K562 (cell line): Measurements from ENCODE around the gene CNOT6. TPM values are rescaled to one million over a fixed set of nuclear protein-coding genes. Genes with fewer than 3 reads are reported as not detected.
A peak's percentile ranks its signal among the peaks of the same experiment; 100 is the strongest.

Experiments
- ATAC-seq: fragments of 200-7000 bp; cut with Tn5 transposase; 3 replicates; pipeline ENCODE4 v1.9.1; 2020; ENCODE audit warnings: moderate library complexity
- Bru-seq: library from RNA; stranded (reverse); fragments of 400-500 nt; gene quantifications from one replicate; lab custom pipeline; 2021; lab: Mats Ljungman, UMichigan
- BruChase-seq, 2 experiments: library from RNA; stranded (reverse); fragments of 400-500 nt; gene quantifications; one replicate each; lab custom pipeline; 2021; lab: Mats Ljungman, UMichigan
- BruUV-seq: library from RNA; stranded (reverse); fragments of 400-500 nt; replicated peaks from 2 replicates; lab custom pipeline; 2021; lab: Mats Ljungman, UMichigan
- CTCF ChIA-PET: fragments of 300-600 bp; formaldehyde crosslinking; extraction: SDS; loops from one replicate; lab custom pipeline; 2021; ENCODE audit warnings: low intra/inter-chr PET ratio; lab: Yijun Ruan, JAX
- POLR2A ChIA-PET: fragments of 300-600, 350-650 bp; sonication (Branson Sonifier 250); formaldehyde crosslinking; extraction: SDS; loops from one replicate; lab custom pipeline; 2021; ENCODE audit warnings: antibody characterized with exemption, inconsistent platforms; lab: Yijun Ruan, JAX
- DNase-seq, 4 experiments: peaks; one replicate each; pipeline versions ENCODE4 v3.0.0 to v3.0.0-alpha.2; 2011 to 2018; ENCODE audit warnings: low spot score in 3 of 4, mixed read lengths in 3 of 4; ENCODE audit errors: extremely low read depth in 1 of 4
- FAIRE-seq: peaks from 2 replicates; lab custom pipeline; 2011; peaks lifted over from hg19 to GRCh38; lab: Jason Lieb, UNC
- H2AFZ ChIP-seq: 2 replicates; pipeline ENCODE4 v1.6.0; 2011; ENCODE audit warnings: low read depth, low read length, control low read depth, inconsistent platforms
- H3K27ac ChIP-seq: fragments of 200-600 bp; 3 replicates; pipeline ENCODE4 v1.8.0; 2011; ENCODE audit warnings: low read depth, mild to moderate bottlenecking, control low read depth, inconsistent platforms, low read length, moderate library complexity, mixed read lengths; ENCODE audit errors: extremely low read depth
- H3K27me3 ChIP-seq, 2 experiments: fragments of 300-600 bp in 1 of 2; 2 replicates in 1 of 2; 3 replicates in 1 of 2; pipeline versions ENCODE4 v1.6.0 to v1.8.0; 2011; ENCODE audit warnings: inconsistent platforms in 2 of 2, low read length in 2 of 2, mild to moderate bottlenecking in 1 of 2, mixed read lengths in 1 of 2, moderate library complexity in 1 of 2; ENCODE audit not compliant: control insufficient read depth in 2 of 2, insufficient read depth in 2 of 2
- H3K36me3 ChIP-seq: fragments of 300-600 bp; 3 replicates; pipeline ENCODE4 v1.8.0; 2011; ENCODE audit warnings: mild to moderate bottlenecking, low read length, inconsistent platforms; ENCODE audit not compliant: control insufficient read depth, insufficient read depth
- H3K4me1 ChIP-seq, 2 experiments: fragments of 200-600 bp in 1 of 2; replicated peaks in 1 of 2; 2 replicates in 1 of 2; 3 replicates in 1 of 2; pipeline versions ENCODE4 v1.5.1 to v1.8.0; 2011; ENCODE audit warnings: inconsistent platforms in 2 of 2, low read length in 2 of 2, mild to moderate bottlenecking in 1 of 2, mixed read lengths in 1 of 2, moderate library complexity in 1 of 2; ENCODE audit not compliant: control insufficient read depth in 2 of 2, insufficient read depth in 2 of 2
- H3K4me2 ChIP-seq: 2 replicates; pipeline ENCODE4 v1.6.1; 2011; ENCODE audit warnings: low read length, control low read depth, inconsistent platforms, mixed read lengths; ENCODE audit not compliant: insufficient read depth
- H3K4me3 ChIP-seq: fragments of 200-600 bp; sonication (generic), shearing (Covaris generic); 2 replicates; pipeline ENCODE4 v1.5.1; 2016; ENCODE audit warnings: control low read depth, inconsistent platforms
- H3K79me2 ChIP-seq: fragments of 200-600 bp; 3 replicates; pipeline ENCODE4 v1.8.0; 2011; ENCODE audit warnings: low read length, inconsistent platforms; ENCODE audit not compliant: control insufficient read depth, insufficient read depth
- H3K9ac ChIP-seq, 2 experiments: 2 replicates each; pipeline versions ENCODE4 v1.6.0 to v1.6.1; 2011; ENCODE audit warnings: low read depth in 2 of 2, low read length in 2 of 2, control low read depth in 1 of 2, inconsistent platforms in 1 of 2, mild to moderate bottlenecking in 1 of 2, mixed read lengths in 1 of 2; ENCODE audit not compliant: insufficient read depth in 1 of 2
- H3K9me1 ChIP-seq: one replicate; pipeline ENCODE4 v1.6.0; 2011; ENCODE audit warnings: inconsistent platforms, mild to moderate bottlenecking, low read length, moderate library complexity; ENCODE audit not compliant: control insufficient read depth, insufficient read depth
- H3K9me3 ChIP-seq: replicated peaks from 2 replicates; pipeline ENCODE4 v1.5.1; 2011; ENCODE audit warnings: low read depth, low read length, inconsistent platforms; ENCODE audit not compliant: control insufficient read depth, insufficient read depth
- H4K20me1 ChIP-seq: replicated peaks from 2 replicates; pipeline ENCODE4 v1.6.1; 2011; ENCODE audit warnings: low read length, inconsistent platforms, mixed read lengths; ENCODE audit not compliant: control insufficient read depth, insufficient read depth
- ASH1L ChIP-seq: fragments of 450-650 bp; IDR thresholded peaks from 2 replicates; pipeline ENCODE4 v1.6.1; 2018; ENCODE audit warnings: borderline replicate concordance, mild to moderate bottlenecking, low read depth; ENCODE audit not compliant: partially characterized antibody
- FOXP4 ChIP-seq: sonication (generic); formaldehyde crosslinking; IDR thresholded peaks from 2 replicates; pipeline ENCODE4 v1.8.0; 2022; ENCODE audit warnings: mild to moderate bottlenecking, missing genetic modification reagents, borderline replicate concordance
- JUN ChIP-seq, 2 experiments: sonication (generic) in 1 of 2; formaldehyde crosslinking in 1 of 2; IDR thresholded peaks; 2 replicates each; pipeline versions ENCODE4 v1.6.1 to v1.8.0; 2012 to 2022; ENCODE audit warnings: borderline replicate concordance in 2 of 2, mild to moderate bottlenecking in 2 of 2, improper control_type of control experiment in 1 of 2, low read depth in 1 of 2, low read length in 1 of 2, missing genetic modification reagents in 1 of 2
- MXI1 ChIP-seq: IDR thresholded peaks from 2 replicates; pipeline ENCODE4 v1.6.1; 2011; ENCODE audit warnings: low read depth, mild to moderate bottlenecking, improper control_type of control experiment, low read length
- NFRKB ChIP-seq: fragments of 450-650 bp; IDR thresholded peaks from 2 replicates; pipeline ENCODE4 v1.6.1; 2016; ENCODE audit warnings: low read depth
- NUFIP1 ChIP-seq: fragments of 450-650 bp; IDR thresholded peaks from 2 replicates; pipeline ENCODE4 v1.6.1; 2018; ENCODE audit not compliant: partially characterized antibody
- SIN3B ChIP-seq: fragments of 450-650 bp; IDR thresholded peaks from 2 replicates; pipeline ENCODE4 v1.6.1; 2017; ENCODE audit warnings: low read depth, mild to moderate bottlenecking, moderate library complexity
- SMARCA4 ChIP-seq: fragments of 450-650 bp; IDR thresholded peaks from 2 replicates; pipeline ENCODE4 v1.6.1; 2016
- TEAD2 ChIP-seq: fragments of 450-650 bp; IDR thresholded peaks from 2 replicates; pipeline ENCODE4 v1.6.1; 2016; ENCODE audit warnings: missing genetic modification characterization, control low read depth, missing compliant biosample characterization
- WGBS: fragments of 100-300 bp; shearing (Covaris generic); methylation state at CpG from one replicate; pipeline ENCODE4 v1.1.6; 2016; ENCODE audit warnings: low coverage, mixed read lengths; ENCODE audit not compliant: insufficient coverage; ENCODE audit errors: missing lambda C conversion rate; 5-methylcytosine and 5-hydroxymethylcytosine counted together
- in situ Hi-C: fragments of 300-500 bp; cut with MboI; formaldehyde crosslinking; loops from 4 replicates; pipeline ENCODE4 v1.15.0; 2018; ENCODE audit warnings: inconsistent platforms, mixed read lengths
- intact Hi-C: fragments of 100-400 bp; cut with micrococcal nuclease; formaldehyde crosslinking; loops from 2 replicates; pipeline ENCODE4 v1.14.2; 2022
- long read RNA-seq, 3 experiments: library from polyadenylated mRNA in 2 of 3; library from RNA in 1 of 3; unstranded in 2 of 3; stranded (forward) in 1 of 3; transcript quantifications; one replicate each; pipeline ENCODE4 v2.0.0, GENCODE V29; 2019 to 2022
- polyA minus RNA-seq, 3 experiments: library from RNA; depleted of rRNA, polyadenylated mRNA; stranded (reverse); fragments of >200 nt; gene quantifications; 2 replicates each; pipeline ENCODE4 v1.2.3, GENCODE V29; 2011
- polyA plus RNA-seq, 8 experiments: library from polyadenylated mRNA; depleted of rRNA in 4 of 8; stranded (reverse) in 5 of 8; unstranded in 3 of 8; fragments of >200 nt; fragmentation: Nextera tagmentation in 2 of 8; fragmentation: Illumina TruSeq in 1 of 8; extraction: Ambion mirVana in 2 of 8; extraction: Trizol in 1 of 8; gene quantifications; 2 replicates each; pipeline versions ENCODE4 v1.2.1 to v1.2.3, GENCODE V29; 2011 to 2014; ENCODE audit warnings: inconsistent platforms in 1 of 8, missing spikeins in 1 of 8
- total RNA-seq, 7 experiments: library from RNA; depleted of rRNA in 6 of 7; stranded (reverse); fragments of >200 nt in 6 of 7; fragmentation: Illumina TruSeq in 2 of 7; extraction: Trizol in 2 of 7; gene quantifications; 2 replicates each; pipeline versions ENCODE4 v1.2.1 to v1.2.3, GENCODE V29; 2011 to 2021; ENCODE audit warnings: low replicate concordance in 1 of 7
- TF ChIP-seq, protein P1 (sequence below): sonication (generic); formaldehyde crosslinking; IDR thresholded peaks from 2 replicates; pipeline ENCODE4 v1.8.0; 2022; ENCODE audit warnings: mild to moderate bottlenecking, missing genetic modification reagents

The CNOT6 gene
- total RNA-seq (2011; cell fraction: chromatin; rRNA removed; ENCODE audit: low replicate concordance) = 18.3 and 46.1 TPM in 2 replicates
- 6.3 and 7.8 TPM in 2 replicates for total RNA-seq (2011; cell fraction: nucleolus; rRNA removed)
- 21.6 and 31.5 TPM in 2 replicates for total RNA-seq (2011; cell fraction: nucleoplasm; rRNA removed)
- total RNA-seq (2014; rRNA removed) (10.1 and 10.9 TPM in 2 replicates), total RNA-seq (2014; rRNA removed; fragmentation: Illumina TruSeq; extraction: Trizol) (14.0 and 16.2 TPM in 2 replicates), total RNA-seq (2015; rRNA removed; fragmentation: Illumina TruSeq; extraction: Trizol) (11.7 and 12.6 TPM in 2 replicates), total RNA-seq (2021) (24.4 and 32.4 TPM in 2 replicates), polyA plus RNA-seq (2011; rRNA removed) (26.0 and 30.3 TPM in 2 replicates), polyA plus RNA-seq (2014; fragmentation: Illumina TruSeq; extraction: Trizol) (21.2 and 22.6 TPM in 2 replicates), polyA plus RNA-seq (2014; fragmentation: Nextera tagmentation; extraction: Ambion mirVana) (1 to 10 TPM; 4.9 to 7.9 TPM), polyA plus RNA-seq (2014; rRNA removed) (16.1 and 18.5 TPM in 2 replicates), polyA minus RNA-seq (2011; rRNA and poly(A)+ RNA removed) (38.2 and 39.5 TPM in 2 replicates), Bru-seq, nascent RNA (percentile 82 among the genes with signal in this experiment), BruChase-seq, experiment 1, labeled RNA remaining after a 2-hour chase (percentile 91 among the genes with signal in this experiment), BruChase-seq, experiment 2, labeled RNA remaining after a 6-hour chase (percentile 91 among the genes with signal in this experiment)
- 7.6 and 14.5 TPM in 2 replicates for polyA plus RNA-seq (2011; cell fraction: cytosol; rRNA removed)
- 11.3 and 11.7 TPM in 2 replicates for polyA plus RNA-seq (2011; cell fraction: nucleus; rRNA removed)
- polyA plus RNA-seq (2012) = 11.3 and 16.2 TPM in 2 replicates
- 15.0 and 18.5 TPM in 2 replicates for polyA minus RNA-seq (2011; cell fraction: cytosol; rRNA and poly(A)+ RNA removed)
- polyA minus RNA-seq (2011; cell fraction: nucleus; rRNA and poly(A)+ RNA removed) = 5.1 and 9.3 TPM in 2 replicates
- long read RNA-seq, experiment 1, full-length matches to known transcripts = 45 of 102 reads
- long read RNA-seq, experiment 1, partial matches to known transcripts = 17 of 102 reads
- long read RNA-seq, experiment 1, other reads (novel, unspliced or antisense) = 40 of 102 reads
- long read RNA-seq, experiment 2, partial matches to known transcripts = 0 of 19 reads
- long read RNA-seq, experiment 2, other reads (novel, unspliced or antisense) = 19 of 19 reads
- long read RNA-seq, experiment 3, partial matches to known transcripts = 1 of 1 reads
- long read RNA-seq, experiment 3, other reads (novel, unspliced or antisense) = 0 of 1 reads

DNA sequence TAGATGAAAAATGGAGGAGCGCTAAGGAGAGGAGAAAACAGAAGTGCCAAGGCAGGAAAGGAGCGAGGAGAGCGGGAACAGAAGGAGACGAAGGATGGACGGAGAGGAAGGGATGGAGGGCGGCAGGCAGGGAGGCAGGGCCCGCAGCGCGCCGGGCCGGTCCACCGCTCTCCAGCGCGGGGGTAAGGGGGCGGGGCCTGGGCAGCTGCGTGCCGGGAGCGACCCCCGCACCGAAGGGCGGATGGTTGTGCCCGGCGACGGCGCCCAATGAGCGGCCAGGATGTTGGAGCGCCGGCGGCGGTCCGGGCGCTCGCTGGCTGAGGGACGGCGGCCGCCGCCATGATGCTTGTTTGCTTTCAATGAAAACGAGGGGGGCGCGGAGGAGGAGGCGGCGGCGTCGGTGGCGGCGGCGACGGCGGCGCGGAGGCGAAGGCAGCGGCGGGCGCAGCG, at the start of gene CNOT6:
Gene CNOT6 (plus strand): TSS at position 320 of the 450 bp plus-strand sequence. CDS start 34,898 bp downstream, outside the sequence.
- FAIRE-seq (peak; percentile 78), DNase-seq (peak; percentile 96 to 98 (median 97)), ATAC-seq (peak; percentile 91)
- intact Hi-C loops = loop anchor here (5.0 kb wide), 1 partner anchor 113 kb away; no protein-coding TSS in a partner anchor
- Histone ChIP-seq H3K36me3 (peaks cover 30% of the 10 kb centered on the region), H3K27me3 (no peaks in the 10 kb centered on the region), H3K27ac (peak within 1 kb of the TSS; percentile 96), H3K4me2 (peak within 1 kb of the TSS; percentile 91), H2AFZ (peak within 1 kb of the TSS; percentile 99), H3K9me1 (peaks cover 5% of the 10 kb centered on the region), H3K9ac (peak within 1 kb of the TSS; percentile 92 to 99), H3K79me2 (peaks cover 54% of the 10 kb centered on the region), H3K4me3 (peak within 1 kb of the TSS; percentile 99), H4K20me1 (peaks cover 22% of the 10 kb centered on the region), H3K9me3 (no peaks in the 10 kb centered on the region), H3K4me1 (peaks cover 21 to 40% of the 10 kb centered on the region in 2 experiments)
- under 1% methylated on average over 24 of the region's 56 CpGs for WGBS
- in situ Hi-C loops = no loop called here
- CTCF ChIA-PET = no interaction called here
- BruUV-seq = no TSS peak
- POLR2A ChIA-PET = interaction anchor here (1.0 to 1.6 kb wide), 2 partner anchors 24 to 59 kb away, joined by 6 read pairs; no protein-coding TSS in a partner anchor
- TF ChIP-seq NUFIP1 = no peak
- TF ChIP-seq SMARCA4 = no peak
- no peak for TF ChIP-seq MXI1
- TF ChIP-seq JUN (IDR thresholded peaks at IDR 0.05; ENCODE audit: borderline replicate concordance, low read depth, low read length) = 0 out of 2 replicates have a peak, but pooled peaks have one; percentile 9
- TF ChIP-seq JUN (CRISPR knock-in tag; IDR thresholded peaks at IDR 0.05; ENCODE audit: borderline replicate concordance) = no peak
- peak; percentile 73; the same call in 1 of the 2 replicates for TF ChIP-seq SIN3B
- peak; percentile 63 for TF ChIP-seq ASH1L
- no peak for TF ChIP-seq TEAD2
- TF ChIP-seq FOXP4 (CRISPR knock-in tag) = peak; percentile 68; the same call in 1 of the 2 replicates
- TF ChIP-seq, protein P1, sequence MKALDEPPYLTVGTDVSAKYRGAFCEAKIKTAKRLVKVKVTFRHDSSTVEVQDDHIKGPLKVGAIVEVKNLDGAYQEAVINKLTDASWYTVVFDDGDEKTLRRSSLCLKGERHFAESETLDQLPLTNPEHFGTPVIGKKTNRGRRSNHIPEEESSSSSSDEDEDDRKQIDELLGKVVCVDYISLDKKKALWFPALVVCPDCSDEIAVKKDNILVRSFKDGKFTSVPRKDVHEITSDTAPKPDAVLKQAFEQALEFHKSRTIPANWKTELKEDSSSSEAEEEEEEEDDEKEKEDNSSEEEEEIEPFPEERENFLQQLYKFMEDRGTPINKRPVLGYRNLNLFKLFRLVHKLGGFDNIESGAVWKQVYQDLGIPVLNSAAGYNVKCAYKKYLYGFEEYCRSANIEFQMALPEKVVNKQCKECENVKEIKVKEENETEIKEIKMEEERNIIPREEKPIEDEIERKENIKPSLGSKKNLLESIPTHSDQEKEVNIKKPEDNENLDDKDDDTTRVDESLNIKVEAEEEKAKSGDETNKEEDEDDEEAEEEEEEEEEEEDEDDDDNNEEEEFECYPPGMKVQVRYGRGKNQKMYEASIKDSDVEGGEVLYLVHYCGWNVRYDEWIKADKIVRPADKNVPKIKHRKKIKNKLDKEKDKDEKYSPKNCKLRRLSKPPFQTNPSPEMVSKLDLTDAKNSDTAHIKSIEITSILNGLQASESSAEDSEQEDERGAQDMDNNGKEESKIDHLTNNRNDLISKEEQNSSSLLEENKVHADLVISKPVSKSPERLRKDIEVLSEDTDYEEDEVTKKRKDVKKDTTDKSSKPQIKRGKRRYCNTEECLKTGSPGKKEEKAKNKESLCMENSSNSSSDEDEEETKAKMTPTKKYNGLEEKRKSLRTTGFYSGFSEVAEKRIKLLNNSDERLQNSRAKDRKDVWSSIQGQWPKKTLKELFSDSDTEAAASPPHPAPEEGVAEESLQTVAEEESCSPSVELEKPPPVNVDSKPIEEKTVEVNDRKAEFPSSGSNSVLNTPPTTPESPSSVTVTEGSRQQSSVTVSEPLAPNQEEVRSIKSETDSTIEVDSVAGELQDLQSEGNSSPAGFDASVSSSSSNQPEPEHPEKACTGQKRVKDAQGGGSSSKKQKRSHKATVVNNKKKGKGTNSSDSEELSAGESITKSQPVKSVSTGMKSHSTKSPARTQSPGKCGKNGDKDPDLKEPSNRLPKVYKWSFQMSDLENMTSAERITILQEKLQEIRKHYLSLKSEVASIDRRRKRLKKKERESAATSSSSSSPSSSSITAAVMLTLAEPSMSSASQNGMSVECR (CRISPR knock-in tag) = 0 out of 2 replicates have a peak, but pooled peaks have one; percentile 23
- TF ChIP-seq NFRKB = peak; percentile 48; the same call in 1 of the 2 replicates
